ENCODE results near the gene CTNNA3.
A peak's percentile ranks its signal among the peaks of the same experiment; 100 is the strongest.
"Not testable (repeated sequence)": the region's sequence is repeated elsewhere in the genome, so short reads cannot be mapped to it uniquely, and the experiment has no call there.

CTNNA3 gene

DNA sequence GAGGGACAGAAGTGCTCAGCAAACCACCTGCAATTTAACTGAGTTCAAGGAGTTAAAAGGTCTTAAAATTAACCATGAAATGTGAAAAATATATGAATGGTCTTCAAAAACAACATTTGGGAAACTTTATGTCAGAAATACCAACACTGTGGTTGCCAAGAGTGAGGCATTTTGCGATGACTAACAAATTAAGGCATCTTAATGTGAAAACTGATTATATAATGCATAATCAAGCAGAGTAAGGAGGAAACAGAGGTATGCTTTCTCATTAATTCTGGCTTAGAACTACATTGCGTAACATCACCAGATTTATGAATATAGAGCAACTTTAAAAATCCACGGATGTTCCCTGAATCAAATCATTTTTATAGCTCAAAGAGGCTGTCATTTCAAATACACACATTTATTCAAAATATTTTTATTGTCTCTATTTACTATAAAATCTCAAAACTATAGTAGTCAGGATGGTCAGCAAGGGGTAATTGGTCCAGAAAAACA, 434.6 kb downstream of the CTNNA3 start:
- no peak overlapping the region for H3K27ac ChIP-seq
- no peaks in the 10 kb centered on the region for H4K20me1 ChIP-seq
- H3K4me1 ChIP-seq: no peaks in the 10 kb centered on the region
- peak; percentile 28; the same call in 1 of the 2 replicates for TF ChIP-seq Cebpa-rat (IDR thresholded peaks at IDR 0.05)
- no peak overlapping the region for H3K4me3 ChIP-seq
- no peaks in the 10 kb centered on the region for H3K9me3 ChIP-seq
- H3K27me3 ChIP-seq: no peaks in the 10 kb centered on the region
- no peak overlapping the region for H3K4me2 ChIP-seq
- H3K36me3 ChIP-seq: no peaks in the 10 kb centered on the region
- no peak overlapping the region for H3K9ac ChIP-seq

DNA sequence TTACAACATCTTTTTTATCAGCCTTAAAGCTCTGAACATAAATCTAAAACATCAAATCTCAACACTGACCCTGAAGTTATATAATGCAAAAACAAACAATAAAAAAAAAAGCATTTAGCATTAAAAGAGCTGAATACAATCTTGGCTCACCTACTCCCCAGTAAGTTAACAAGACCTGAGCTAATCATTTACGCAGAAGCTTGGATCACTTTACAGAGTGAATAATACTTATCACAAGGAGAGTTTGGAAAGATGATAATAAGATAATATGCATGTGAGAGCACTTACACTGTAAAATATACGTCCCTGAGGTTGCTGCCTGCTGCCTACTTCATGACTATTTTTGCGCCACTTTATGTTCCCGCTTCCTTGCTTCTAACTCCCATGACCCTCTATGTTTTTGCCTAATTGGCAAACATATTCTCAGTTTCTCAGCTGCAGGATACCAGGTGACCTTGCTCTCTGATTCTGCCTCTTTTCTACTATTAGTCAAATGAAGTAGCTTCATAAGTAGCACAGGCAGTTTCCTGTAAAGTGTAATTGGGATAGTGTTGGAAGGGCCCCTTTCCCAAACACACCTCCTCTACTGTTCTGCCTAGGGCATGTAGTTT, 436.6 kb downstream of the CTNNA3 start:
- no peaks in the 10 kb centered on the region for H3K27me3 ChIP-seq
- TF ChIP-seq Cebpa-rat (IDR thresholded peaks at IDR 0.05): no peak

GRCh38 chr10:67257427-67258144, 438.4 kb downstream of the CTNNA3 start:
- Histone ChIP-seq H3K4me1 (no peaks in the 10 kb centered on the region), H3K36me3 (no peaks in the 10 kb centered on the region), H3K27ac (no peak overlapping the region), H3K9me3 (no peaks in the 10 kb centered on the region), H3K4me2 (no peak overlapping the region), H4K20me1 (no peaks in the 10 kb centered on the region), H3K9ac (no peak overlapping the region), H3K4me3 (no peak overlapping the region), H3K27me3 (no peaks in the 10 kb centered on the region)
- no peak for TF ChIP-seq Cebpa-rat (IDR thresholded peaks at IDR 0.05)

More for the DNA sequence above, 436.6 kb downstream of the CTNNA3 start:
- Histone ChIP-seq H3K27ac (no peak overlapping the region), H3K36me3 (no peaks in the 10 kb centered on the region), H4K20me1 (no peaks in the 10 kb centered on the region), H3K4me2 (no peak overlapping the region), H3K4me3 (no peak overlapping the region), H3K9me3 (no peaks in the 10 kb centered on the region), H3K9ac (no peak overlapping the region), H3K4me1 (no peaks in the 10 kb centered on the region)

DNA sequence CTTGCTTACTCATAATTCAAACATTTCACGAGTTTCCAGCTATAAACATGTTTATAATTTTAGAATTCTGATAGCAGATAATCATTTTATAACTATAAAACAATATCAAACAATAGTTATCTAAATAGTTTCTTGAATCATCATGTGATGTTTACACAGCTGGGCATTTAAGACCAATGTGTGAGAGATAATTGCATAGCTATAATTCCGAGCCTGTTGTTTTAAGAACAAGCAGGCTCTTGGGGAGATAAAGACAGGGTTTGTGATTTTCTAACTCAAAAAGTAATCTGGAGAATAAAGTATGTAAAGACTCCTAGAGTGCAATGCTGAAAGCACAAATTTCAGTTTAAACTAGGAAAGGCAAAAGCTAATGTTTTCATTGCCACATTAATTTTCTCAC, 439.0 kb downstream of the CTNNA3 start:
- no peak for TF ChIP-seq Cebpa-rat (IDR thresholded peaks at IDR 0.05)
- Histone ChIP-seq H3K36me3 (no peaks in the 10 kb centered on the region), H3K4me3 (no peak overlapping the region), H3K9ac (no peak overlapping the region), H3K4me1 (no peaks in the 10 kb centered on the region), H3K27me3 (no peaks in the 10 kb centered on the region), H3K9me3 (no peaks in the 10 kb centered on the region), H3K27ac (no peak overlapping the region), H3K4me2 (no peak overlapping the region), H4K20me1 (no peaks in the 10 kb centered on the region)

DNA sequence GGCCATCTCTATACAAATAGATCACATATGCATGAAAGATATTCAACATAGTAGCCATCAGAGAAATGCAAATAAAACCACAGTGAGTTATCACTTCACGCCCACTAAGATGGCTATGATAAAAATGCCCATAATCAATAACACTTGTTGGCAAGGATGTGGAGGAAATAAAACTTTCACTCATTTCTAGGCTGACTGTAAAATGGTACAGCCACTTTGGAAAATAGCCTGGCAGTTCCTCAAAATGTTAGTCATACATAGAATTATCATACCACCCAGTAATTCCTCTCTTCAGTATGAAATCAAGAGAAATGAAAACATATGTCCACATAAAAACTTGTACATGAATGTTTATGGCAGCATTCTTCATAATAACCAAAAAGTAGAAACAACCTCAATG, 445.3 kb downstream of the CTNNA3 start:
- no peaks in the 10 kb centered on the region for H3K27me3 ChIP-seq
- H3K4me1 ChIP-seq: no peaks in the 10 kb centered on the region
- TF ChIP-seq Cebpa-rat (IDR thresholded peaks at IDR 0.05): no peak
- H3K4me3 ChIP-seq: no peak overlapping the region
- no peaks in the 10 kb centered on the region for H4K20me1 ChIP-seq
- H3K4me2 ChIP-seq: no peak overlapping the region
- H3K36me3 ChIP-seq: no peaks in the 10 kb centered on the region
- H3K27ac ChIP-seq: no peak overlapping the region
- H3K9ac ChIP-seq: no peak overlapping the region
- no peaks in the 10 kb centered on the region for H3K9me3 ChIP-seq

- Histone ChIP-seq H3K9me3 (no peaks in the 10 kb centered on the region), H3K9ac (no peak overlapping the region), H4K20me1 (no peaks in the 10 kb centered on the region), H3K27ac (no peak overlapping the region), H3K4me1 (no peaks in the 10 kb centered on the region), H3K4me2 (no peak overlapping the region), H3K4me3 (no peak overlapping the region), H3K27me3 (no peaks in the 10 kb centered on the region), H3K36me3 (no peaks in the 10 kb centered on the region)
- no peak for TF ChIP-seq Cebpa-rat (IDR thresholded peaks at IDR 0.05)
These were observed 449.9 kb downstream of the CTNNA3 start for GRCh38 chr10:67246066-67246555.

GRCh38 chr10:67242528-67242927, 453.5 kb downstream of the CTNNA3 start:
- Histone ChIP-seq H3K27ac (no peak overlapping the region), H3K9ac (no peak overlapping the region), H3K27me3 (no peaks in the 10 kb centered on the region), H3K36me3 (no peaks in the 10 kb centered on the region), H4K20me1 (no peaks in the 10 kb centered on the region), H3K4me1 (no peaks in the 10 kb centered on the region), H3K4me3 (no peak overlapping the region), H3K4me2 (no peak overlapping the region), H3K9me3 (no peaks in the 10 kb centered on the region)
- no peak for TF ChIP-seq Cebpa-rat (IDR thresholded peaks at IDR 0.05)

- Histone ChIP-seq H3K36me3 (no peaks in the 10 kb centered on the region), H3K27ac (no peak overlapping the region), H3K4me1 (no peaks in the 10 kb centered on the region), H3K4me2 (no peak overlapping the region), H3K9me3 (no peaks in the 10 kb centered on the region), H3K4me3 (no peak overlapping the region), H4K20me1 (no peaks in the 10 kb centered on the region), H3K9ac (no peak overlapping the region), H3K27me3 (no peaks in the 10 kb centered on the region)
- TF ChIP-seq Cebpa-rat (IDR thresholded peaks at IDR 0.05): no peak
These were observed 454.5 kb downstream of the CTNNA3 start for GRCh38 chr10:67241451-67241850.

GRCh38 chr10:67239864-67240497, 456.0 kb downstream of the CTNNA3 start:
- no peaks in the 10 kb centered on the region for H3K27me3 ChIP-seq
- no peak overlapping the region for H3K4me2 ChIP-seq
- no peak overlapping the region for H3K27ac ChIP-seq
- H3K9me3 ChIP-seq: no peaks in the 10 kb centered on the region
- no peaks in the 10 kb centered on the region for H3K4me1 ChIP-seq
- no peak overlapping the region for H3K9ac ChIP-seq
- H3K4me3 ChIP-seq: no peak overlapping the region
- no peak for TF ChIP-seq Cebpa-rat (IDR thresholded peaks at IDR 0.05)
- no peaks in the 10 kb centered on the region for H3K36me3 ChIP-seq
- H4K20me1 ChIP-seq: no peaks in the 10 kb centered on the region

GRCh38 chr10:67230680-67231500, 465.1 kb downstream of the CTNNA3 start:
- H4K20me1 ChIP-seq, H3K9me3 ChIP-seq, H3K9ac ChIP-seq, H3K27me3 ChIP-seq, H3K4me3 ChIP-seq, H3K4me2 ChIP-seq, H3K27ac ChIP-seq, H3K4me1 ChIP-seq, H3K36me3 ChIP-seq: not testable (repeated sequence)

Data from BLaER1 (cell line).